ENCODE data around the gene DCLRE1C. TPM values are rescaled to one million over a fixed set of nuclear protein-coding genes. Genes with fewer than 3 reads are reported as not detected.
"Not testable (repeated sequence)": the region's sequence is repeated elsewhere in the genome, so short reads cannot be mapped to it uniquely, and the experiment has no call there.

DCLRE1C gene
- total and polyA plus RNA-seq, 7 donors = 2.1 to 4.6 (median 2.8) TPM

GRCh38 chr10:14911801-14912200, 42.1 kb downstream of the DCLRE1C start:
- Histone ChIP-seq H3K9me3 (peaks cover 10% of the 10 kb centered on the region), H3K4me3 (no peak overlapping the region), H3K27ac (no peak overlapping the region), H3K36me3 (ENCODE audit: insufficient read depth in 1 of 2, low read depth in 1 of 2) (peaks cover 0 to 63% of the 10 kb centered on the region in 2 donors), H3K4me1 (no peaks in the 10 kb centered on the region), H3K27me3 (ENCODE audit: insufficient read depth in 3 of 3, low read length in 2 of 3) (no peaks in the 10 kb centered on the region)
- TF ChIP-seq, protein P1, sequence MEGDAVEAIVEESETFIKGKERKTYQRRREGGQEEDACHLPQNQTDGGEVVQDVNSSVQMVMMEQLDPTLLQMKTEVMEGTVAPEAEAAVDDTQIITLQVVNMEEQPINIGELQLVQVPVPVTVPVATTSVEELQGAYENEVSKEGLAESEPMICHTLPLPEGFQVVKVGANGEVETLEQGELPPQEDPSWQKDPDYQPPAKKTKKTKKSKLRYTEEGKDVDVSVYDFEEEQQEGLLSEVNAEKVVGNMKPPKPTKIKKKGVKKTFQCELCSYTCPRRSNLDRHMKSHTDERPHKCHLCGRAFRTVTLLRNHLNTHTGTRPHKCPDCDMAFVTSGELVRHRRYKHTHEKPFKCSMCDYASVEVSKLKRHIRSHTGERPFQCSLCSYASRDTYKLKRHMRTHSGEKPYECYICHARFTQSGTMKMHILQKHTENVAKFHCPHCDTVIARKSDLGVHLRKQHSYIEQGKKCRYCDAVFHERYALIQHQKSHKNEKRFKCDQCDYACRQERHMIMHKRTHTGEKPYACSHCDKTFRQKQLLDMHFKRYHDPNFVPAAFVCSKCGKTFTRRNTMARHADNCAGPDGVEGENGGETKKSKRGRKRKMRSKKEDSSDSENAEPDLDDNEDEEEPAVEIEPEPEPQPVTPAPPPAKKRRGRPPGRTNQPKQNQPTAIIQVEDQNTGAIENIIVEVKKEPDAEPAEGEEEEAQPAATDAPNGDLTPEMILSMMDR (IDR thresholded peaks at IDR 0.05) = no peak
- 80 to 99% (median 99%) methylated on average over 3 of the region's 3 CpGs for WGBS, 3 donors
- intact Hi-C loops (cut with DNase I) = no loop called here
- ATAC-seq = no peak
- no peak for DNase-seq

DNA sequence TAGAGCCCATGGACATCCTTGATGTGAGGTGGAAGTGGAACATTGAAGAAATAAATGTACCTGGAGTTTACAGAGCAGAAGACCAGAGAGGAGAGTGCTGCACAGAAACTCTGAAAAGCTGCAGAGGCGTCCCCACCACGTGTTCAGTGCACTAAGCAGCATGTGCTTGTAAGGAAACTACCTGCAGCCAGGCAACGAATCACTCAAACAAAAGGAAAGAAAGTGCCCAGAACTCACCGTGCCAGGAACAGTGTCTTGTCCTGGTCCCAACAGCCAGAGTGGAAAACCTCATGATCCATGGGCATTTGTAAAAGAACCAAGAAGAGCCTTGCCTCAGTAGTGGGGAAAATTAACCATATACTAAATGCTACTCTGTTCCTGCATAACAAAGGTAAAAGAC, 42.9 kb downstream of the DCLRE1C start:
- H3K9me3 ChIP-seq = peaks cover 1% of the 10 kb centered on the region
- intact Hi-C loops (cut with DNase I) = no loop called here
- no peaks in the 10 kb centered on the region for H3K4me1 ChIP-seq
- H3K27me3 ChIP-seq (ENCODE audit: insufficient read depth in 3 of 3, low read length in 2 of 3) = no peaks in the 10 kb centered on the region
- H3K27ac ChIP-seq = no peak overlapping the region
- no peak overlapping the region for H3K4me3 ChIP-seq
- WGBS, 3 donors = 96 to 97% (median 96%) methylated on average over 4 of the region's 4 CpGs
- TF ChIP-seq, protein P1 (IDR thresholded peaks at IDR 0.05) = no peak
- ATAC-seq (no peak), DNase-seq (no peak)
- peaks cover 0 to 67% of the 10 kb centered on the region in 2 donors for H3K36me3 ChIP-seq (ENCODE audit: insufficient read depth in 1 of 2, low read depth in 1 of 2)

GRCh38 chr10:14909101-14909500, 44.8 kb downstream of the DCLRE1C start:
- H3K4me3 ChIP-seq = no peak overlapping the region
- no peaks in the 10 kb centered on the region for H3K9me3 ChIP-seq
- H3K27ac ChIP-seq = no peak overlapping the region
- H3K36me3 ChIP-seq (ENCODE audit: insufficient read depth in 1 of 2, low read depth in 1 of 2) = peaks cover 0 to 76% of the 10 kb centered on the region in 2 donors
- no peaks in the 10 kb centered on the region for H3K4me1 ChIP-seq
- DNase-seq (no peak), ATAC-seq (no peak)
- intact Hi-C loops (cut with DNase I) = no loop called here
- TF ChIP-seq, protein P1 (IDR thresholded peaks at IDR 0.05) = no peak
- no peaks in the 10 kb centered on the region for H3K27me3 ChIP-seq (ENCODE audit: insufficient read depth in 3 of 3, low read length in 2 of 3)
- 92 to 96% (median 94%) methylated on average over 2 of the region's 2 CpGs for WGBS, 3 donors

- H3K27me3 ChIP-seq (ENCODE audit: insufficient read depth in 3 of 3, low read length in 2 of 3); ATAC-seq; DNase-seq; H3K9me3 ChIP-seq; intact Hi-C loops (cut with DNase I); H3K27ac ChIP-seq; H3K4me1 ChIP-seq; H3K4me3 ChIP-seq: not testable (repeated sequence)
- peaks cover 0 to 67% of the 10 kb centered on the region in 2 donors for H3K36me3 ChIP-seq (ENCODE audit: insufficient read depth in 1 of 2, low read depth in 1 of 2)
- 93 to 98% (median 98%) methylated on average over 4 of the region's 4 CpGs for WGBS, 3 donors
These were observed 46.3 kb downstream of the DCLRE1C start for GRCh38 chr10:14907591-14907990.

DNA sequence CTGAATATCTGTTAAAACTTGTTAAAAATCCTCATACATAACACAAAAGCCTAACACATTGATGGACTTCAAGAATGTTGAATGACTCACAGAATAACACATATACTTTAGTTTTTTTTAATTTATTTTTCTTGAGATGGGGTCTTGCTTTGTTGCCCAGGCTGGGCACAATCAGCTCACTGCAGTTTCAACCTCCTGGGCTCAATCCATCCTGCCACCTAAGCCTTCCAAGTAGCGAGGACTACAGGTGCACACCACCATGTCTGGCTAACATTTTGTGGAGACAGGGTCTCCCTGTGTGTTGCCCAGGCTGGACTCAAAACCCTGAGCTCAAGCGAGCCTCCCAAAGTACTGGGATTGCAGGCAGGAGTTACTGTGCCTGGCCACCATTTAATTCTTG, 47.1 kb downstream of the DCLRE1C start:
- DNase-seq (no peak), ATAC-seq (no peak)
- no peaks in the 10 kb centered on the region for H3K27me3 ChIP-seq (ENCODE audit: insufficient read depth in 3 of 3, low read length in 2 of 3)
- H3K9me3 ChIP-seq = no peaks in the 10 kb centered on the region
- intact Hi-C loops (cut with DNase I) = no loop called here
- peaks cover 0 to 67% of the 10 kb centered on the region in 2 donors for H3K36me3 ChIP-seq (ENCODE audit: insufficient read depth in 1 of 2, low read depth in 1 of 2)
- no peak overlapping the region for H3K4me3 ChIP-seq
- no peak overlapping the region for H3K27ac ChIP-seq
- WGBS, 3 donors = 95 to 100% (median 96%) methylated on average over 2 of the region's 2 CpGs
- no peaks in the 10 kb centered on the region for H3K4me1 ChIP-seq
- TF ChIP-seq, protein P1 (IDR thresholded peaks at IDR 0.05) = no peak
